NCI-H460 (cell line): ENCODE results near the gene CLMN. TPM values are rescaled to one million over a fixed set of nuclear protein-coding genes. Genes with fewer than 3 reads are reported as not detected.

Experiments used
- DNase-seq: peaks from one replicate; pipeline ENCODE4 v3.0.0-alpha.2; 2016; ENCODE audit warnings: low read depth; ENCODE audit errors: extremely low read depth
- total RNA-seq: library from RNA; depleted of rRNA; stranded (reverse); fragments of >200 nt; shearing (Covaris generic); gene quantifications from 2 replicates; pipeline ENCODE4 v1.2.3, GENCODE V29; 2014

Gene CLMN
- total RNA-seq, 1 experiment from 2014 or later: 9.0 TPM

GRCh38 chr14:95321693-95322455, 2.2 kb upstream of the CLMN start:
- no peak for DNase-seq

- no peak for DNase-seq
Measured at GRCh38 chr14:95320955-95321600, 1.4 kb upstream of the CLMN start.

- no peak for DNase-seq
Measured at GRCh38 chr14:95320078-95320895, 579 bp upstream of the CLMN start.

- no peak for DNase-seq
Measured at GRCh38 chr14:95318399-95319311, 1.1 kb downstream of the CLMN start.

- DNase-seq: no peak
Measured at GRCh38 chr14:95317817-95318343, 1.8 kb downstream of the CLMN start.

- no peak for DNase-seq
Measured at GRCh38 chr14:95316821-95317220, 2.9 kb downstream of the CLMN start.

GRCh38 chr14:95315579-95315978, 4.1 kb downstream of the CLMN start:
- no peak for DNase-seq

- DNase-seq: no peak
Measured at GRCh38 chr14:95315156-95315555, 4.6 kb downstream of the CLMN start.

GRCh38 chr14:95314609-95315008, 5.1 kb downstream of the CLMN start:
- DNase-seq: no peak

- DNase-seq: no peak
Measured at GRCh38 chr14:95313707-95314106, 6.0 kb downstream of the CLMN start.

- DNase-seq: no peak
Measured at GRCh38 chr14:95313190-95313589, 6.5 kb downstream of the CLMN start.

- no peak for DNase-seq
Measured at GRCh38 chr14:95312311-95312710, 7.4 kb downstream of the CLMN start.

- no peak for DNase-seq
Measured at GRCh38 chr14:95311752-95312151, 8.0 kb downstream of the CLMN start.

GRCh38 chr14:95310635-95311380, 8.9 kb downstream of the CLMN start:
- no peak for DNase-seq

- DNase-seq: peak; percentile 83
Measured at GRCh38 chr14:95309261-95310051, 10.3 kb downstream of the CLMN start.

GRCh38 chr14:95308073-95308472, 11.6 kb downstream of the CLMN start:
- DNase-seq: no peak

GRCh38 chr14:95307402-95308041, 12.2 kb downstream of the CLMN start:
- no peak for DNase-seq

GRCh38 chr14:95305940-95306339, 13.8 kb downstream of the CLMN start:
- DNase-seq: no peak
